ENCODE measurements around the gene SELENON. TPM values are rescaled to one million over a fixed set of nuclear protein-coding genes. Genes with fewer than 3 reads are reported as not detected.

SELENON gene, protein sequence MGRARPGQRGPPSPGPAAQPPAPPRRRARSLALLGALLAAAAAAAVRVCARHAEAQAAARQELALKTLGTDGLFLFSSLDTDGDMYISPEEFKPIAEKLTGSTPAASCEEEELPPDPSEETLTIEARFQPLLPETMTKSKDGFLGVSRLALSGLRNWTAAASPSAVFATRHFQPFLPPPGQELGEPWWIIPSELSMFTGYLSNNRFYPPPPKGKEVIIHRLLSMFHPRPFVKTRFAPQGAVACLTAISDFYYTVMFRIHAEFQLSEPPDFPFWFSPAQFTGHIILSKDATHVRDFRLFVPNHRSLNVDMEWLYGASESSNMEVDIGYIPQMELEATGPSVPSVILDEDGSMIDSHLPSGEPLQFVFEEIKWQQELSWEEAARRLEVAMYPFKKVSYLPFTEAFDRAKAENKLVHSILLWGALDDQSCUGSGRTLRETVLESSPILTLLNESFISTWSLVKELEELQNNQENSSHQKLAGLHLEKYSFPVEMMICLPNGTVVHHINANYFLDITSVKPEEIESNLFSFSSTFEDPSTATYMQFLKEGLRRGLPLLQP
- 9.8 TPM for polyA plus RNA-seq (2012; ENCODE audit: insufficient read depth, insufficient read length)

DNA sequence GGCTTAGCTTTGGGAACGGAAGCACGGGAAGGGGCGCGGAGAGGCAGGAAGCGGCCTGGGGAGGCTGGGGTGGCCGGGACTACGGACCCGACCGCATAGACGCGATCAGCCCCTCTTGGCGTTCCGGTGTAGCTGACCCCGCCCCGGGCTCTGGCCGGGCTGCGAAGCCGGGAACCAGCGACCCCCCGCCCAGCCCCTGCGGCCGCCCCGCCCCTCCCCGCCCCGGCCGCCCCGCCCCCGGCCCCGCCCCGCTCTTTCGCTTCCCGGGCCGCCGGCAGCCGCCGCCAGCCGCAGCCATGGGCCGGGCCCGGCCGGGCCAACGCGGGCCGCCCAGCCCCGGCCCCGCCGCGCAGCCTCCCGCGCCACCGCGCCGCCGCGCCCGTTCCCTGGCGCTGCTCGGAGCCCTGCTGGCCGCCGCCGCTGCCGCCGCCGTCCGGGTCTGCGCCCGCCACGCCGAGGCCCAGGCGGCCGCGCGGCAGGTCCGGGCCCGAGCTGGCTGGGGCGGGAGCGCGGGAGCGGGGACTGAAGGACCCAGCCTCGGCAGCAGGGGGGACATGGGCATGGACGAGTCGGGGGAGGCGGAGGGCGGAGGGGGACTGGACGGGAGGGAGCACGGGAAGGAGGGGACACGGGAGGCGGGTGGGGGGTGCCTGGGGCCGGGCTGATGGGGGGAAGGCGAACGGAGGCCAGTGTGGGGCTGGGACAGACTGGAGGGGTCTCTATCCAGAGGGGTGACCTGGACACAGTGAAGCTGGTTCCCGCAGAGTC lies at the start of gene SELENON:
Gene SELENON (plus strand): TSS at position 259 of the 768 bp plus-strand sequence. CDS start 38 bp downstream, at position 297.
- no peak for DNase-seq (ENCODE audit: low read depth, low spot score)
- H3K4me3 ChIP-seq (ENCODE audit: low read length) = peak within 1 kb of the TSS; percentile 46

GRCh38 chr1:25750923-25751605 lies 48.9 kb upstream of the SELENON start:
- H3K4me3 ChIP-seq (ENCODE audit: low read length) = no peak overlapping the region
- DNase-seq (ENCODE audit: low read depth, low spot score) = no peak

GRCh38 chr1:25754470-25755181 lies 45.4 kb upstream of the SELENON start:
- no peak for DNase-seq (ENCODE audit: low read depth, low spot score)
- no peak overlapping the region for H3K4me3 ChIP-seq (ENCODE audit: low read length)

DNA sequence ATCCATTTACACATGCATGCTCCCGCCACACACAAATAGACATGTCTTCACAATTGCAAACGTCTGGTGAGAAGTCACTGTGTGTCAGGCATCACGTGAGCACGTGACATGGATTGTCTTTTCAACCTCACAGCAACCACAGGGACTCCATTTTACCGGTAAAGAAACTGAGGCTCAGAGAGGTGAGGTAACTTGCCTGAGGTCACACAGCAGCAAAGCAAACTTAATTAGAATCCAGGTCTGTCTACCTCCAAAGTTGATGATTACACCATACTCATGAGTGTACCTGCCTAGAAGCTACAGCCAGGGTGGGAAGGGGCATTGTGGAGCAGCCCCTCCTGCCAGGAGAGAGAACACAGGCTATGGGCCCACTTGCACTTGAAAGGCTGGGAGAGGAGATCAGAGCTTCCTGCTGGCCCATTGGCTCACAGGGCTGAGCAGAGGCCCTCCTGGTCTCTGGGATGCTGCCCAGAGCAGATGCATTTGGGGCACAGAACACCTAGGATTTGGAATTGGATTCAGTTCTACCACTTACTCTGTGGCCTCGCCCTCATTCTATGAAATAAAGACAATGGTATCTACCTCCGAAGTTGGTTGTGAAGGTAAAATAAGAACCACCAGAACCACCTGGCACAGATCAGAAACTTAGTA lies 44.4 kb upstream of the SELENON start:
- DNase-seq (ENCODE audit: low read depth, low spot score) = no peak
- H3K4me3 ChIP-seq (ENCODE audit: low read length) = no peak overlapping the region

GRCh38 chr1:25756215-25756614 lies 43.8 kb upstream of the SELENON start:
- no peak overlapping the region for H3K4me3 ChIP-seq (ENCODE audit: low read length)
- DNase-seq (ENCODE audit: low read depth, low spot score) = no peak

DNA sequence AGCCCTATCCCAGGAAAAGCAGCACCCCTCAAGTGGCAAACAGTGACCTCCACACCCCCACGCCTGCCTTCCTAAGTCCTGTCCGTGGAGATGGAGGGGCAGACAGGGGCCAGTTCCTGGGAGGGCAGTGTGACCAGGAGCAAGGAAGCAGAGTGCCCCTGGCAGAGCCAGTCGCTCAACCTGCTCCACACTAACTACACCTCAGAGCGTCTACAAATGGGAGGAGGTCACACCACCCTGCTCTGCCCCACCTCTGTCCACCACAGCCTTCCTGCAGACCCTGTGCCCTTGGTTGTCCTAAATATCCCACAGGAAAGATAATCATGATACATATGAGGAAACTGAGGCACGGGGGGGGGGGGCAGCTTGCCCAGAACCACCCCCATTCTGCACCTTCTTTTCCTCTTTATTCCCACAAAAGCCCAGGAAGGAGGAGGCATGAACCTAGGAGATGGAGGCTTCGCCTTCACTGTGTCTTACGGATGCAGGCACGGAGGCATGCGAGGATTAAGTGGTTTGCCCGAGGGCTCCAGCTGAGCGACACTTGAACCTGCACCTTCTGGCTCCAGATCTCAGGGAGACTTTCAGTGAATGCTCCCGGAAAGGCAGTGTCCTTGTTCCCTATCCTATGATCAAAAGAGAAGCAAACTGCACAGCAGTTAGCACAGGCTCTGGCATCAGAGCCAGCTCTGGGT lies 42.7 kb upstream of the SELENON start:
- no peak overlapping the region for H3K4me3 ChIP-seq (ENCODE audit: low read length)
- DNase-seq (ENCODE audit: low read depth, low spot score) = no peak

- no peak overlapping the region for H3K4me3 ChIP-seq (ENCODE audit: low read length)
- no peak for DNase-seq (ENCODE audit: low read depth, low spot score)
Observed at GRCh38 chr1:25757846-25758185, 42.2 kb upstream of the SELENON start.

DNA sequence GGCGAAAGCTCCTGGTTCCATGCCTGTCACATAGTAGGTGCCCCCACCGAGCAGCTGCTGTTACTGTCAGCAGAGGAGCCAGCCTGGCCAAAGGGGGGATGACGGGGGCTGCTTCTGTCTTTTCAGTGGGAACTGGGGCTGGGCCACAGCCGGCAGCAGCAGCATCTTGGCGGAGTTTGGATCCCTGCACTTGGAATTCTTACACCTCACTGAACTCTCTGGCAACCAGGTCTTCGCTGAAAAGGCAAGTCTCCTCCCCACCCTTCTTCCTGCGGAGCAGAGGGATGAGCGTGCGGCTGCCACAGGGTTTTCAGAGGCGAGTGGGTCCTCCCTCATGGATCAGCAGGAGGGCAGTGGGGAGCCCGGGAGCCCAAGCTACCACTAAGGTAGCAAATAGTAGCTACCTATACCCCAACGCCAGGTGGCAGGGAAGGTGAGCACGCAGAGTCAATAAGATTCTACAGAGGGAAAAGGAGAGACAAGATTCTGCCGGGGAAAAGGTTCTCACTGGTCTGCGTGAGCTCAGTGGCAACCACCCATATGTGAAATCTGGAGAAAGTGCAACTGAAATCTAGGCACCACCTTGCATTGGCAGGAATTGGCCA lies 41.4 kb upstream of the SELENON start:
- H3K4me3 ChIP-seq (ENCODE audit: low read length) = no peak overlapping the region
- DNase-seq (ENCODE audit: low read depth, low spot score) = no peak

- no peak for DNase-seq (ENCODE audit: low read depth, low spot score)
- no peak overlapping the region for H3K4me3 ChIP-seq (ENCODE audit: low read length)
Observed at GRCh38 chr1:25760122-25760719, 39.8 kb upstream of the SELENON start.

GRCh38 chr1:25760871-25761270 lies 39.1 kb upstream of the SELENON start:
- no peak for DNase-seq (ENCODE audit: low read depth, low spot score)
- no peak overlapping the region for H3K4me3 ChIP-seq (ENCODE audit: low read length)

GRCh38 chr1:25763493-25763892 lies 36.5 kb upstream of the SELENON start:
- H3K4me3 ChIP-seq (ENCODE audit: low read length) = no peak overlapping the region
- DNase-seq (ENCODE audit: low read depth, low spot score) = no peak

GRCh38 chr1:25765136-25765922 lies 34.7 kb upstream of the SELENON start:
- no peak for DNase-seq (ENCODE audit: low read depth, low spot score)
- H3K4me3 ChIP-seq (ENCODE audit: low read length) = no peak overlapping the region

- DNase-seq (ENCODE audit: low read depth, low spot score) = no peak
- no peak overlapping the region for H3K4me3 ChIP-seq (ENCODE audit: low read length)
Observed at GRCh38 chr1:25765923-25766589, 33.9 kb upstream of the SELENON start.

DNA sequence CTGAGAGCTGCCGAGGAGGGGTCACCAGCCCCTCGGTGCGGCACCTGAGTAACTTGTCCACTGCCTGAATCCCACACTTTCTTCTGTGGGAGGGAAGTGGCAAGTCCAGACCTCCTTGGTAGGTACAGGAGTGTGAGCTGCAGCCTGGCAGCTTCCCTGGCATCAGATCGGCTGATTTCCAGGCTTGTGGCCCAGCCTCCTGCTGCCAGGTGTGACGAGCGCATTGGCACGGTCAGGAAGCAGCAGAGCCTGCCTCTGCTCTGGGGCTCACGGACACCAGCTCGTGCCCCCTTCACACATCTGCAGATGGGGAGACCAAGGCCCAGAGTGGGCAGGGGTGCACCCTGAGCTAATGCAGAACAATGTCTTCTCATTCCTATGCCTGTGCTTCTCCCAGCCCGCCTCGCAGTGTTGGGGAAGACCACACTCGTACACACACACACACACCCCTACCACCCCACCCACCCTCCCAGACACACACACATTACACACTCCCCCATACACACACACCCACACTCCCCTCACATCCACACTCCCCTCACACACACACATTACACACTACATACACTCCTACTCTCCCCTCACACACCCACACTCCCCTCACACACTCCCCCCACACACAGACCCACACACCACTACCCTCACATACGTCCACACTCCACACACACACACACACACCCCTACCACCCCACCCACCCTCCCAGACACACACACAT lies 33.1 kb upstream of the SELENON start:
- no peak for DNase-seq (ENCODE audit: low read depth, low spot score)
- no peak overlapping the region for H3K4me3 ChIP-seq (ENCODE audit: low read length)

DNA sequence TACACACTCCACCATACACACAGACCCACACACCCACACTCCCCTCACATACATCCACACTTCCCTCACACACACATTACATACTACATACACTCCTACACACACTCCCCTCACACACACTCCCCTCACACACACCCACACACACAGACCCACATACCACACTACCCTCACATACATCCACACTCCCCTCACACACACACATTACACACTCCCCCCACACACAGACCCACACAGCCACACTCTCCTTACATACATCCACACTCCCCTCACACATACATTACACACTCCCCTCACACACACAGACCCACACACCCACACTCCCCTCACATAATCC lies 32.6 kb upstream of the SELENON start:
- no peak overlapping the region for H3K4me3 ChIP-seq (ENCODE audit: low read length)
- DNase-seq (ENCODE audit: low read depth, low spot score) = no peak

GRCh38 chr1:25768999-25769398 lies 31.0 kb upstream of the SELENON start:
- H3K4me3 ChIP-seq (ENCODE audit: low read length) = no peak overlapping the region
- no peak for DNase-seq (ENCODE audit: low read depth, low spot score)
